GM10266 (cell line): Measurements from ENCODE around the gene GRIN3B.
A peak's percentile ranks its signal among the peaks of the same experiment; 100 is the strongest.

Experiments
- DNase-seq: peaks from one replicate; pipeline ENCODE4 v3.0.0; 2012; ENCODE audit errors: extremely low spot score
- TF ChIP-seq, protein P1 (sequence below): IDR thresholded peaks from 2 replicates; pipeline ENCODE4 v1.5.1; 2012; ENCODE audit warnings: mild to moderate bottlenecking, low read depth; ENCODE audit not compliant: control insufficient read depth, insufficient read depth; ENCODE audit errors: missing control alignments

The GRIN3B gene

DNA sequence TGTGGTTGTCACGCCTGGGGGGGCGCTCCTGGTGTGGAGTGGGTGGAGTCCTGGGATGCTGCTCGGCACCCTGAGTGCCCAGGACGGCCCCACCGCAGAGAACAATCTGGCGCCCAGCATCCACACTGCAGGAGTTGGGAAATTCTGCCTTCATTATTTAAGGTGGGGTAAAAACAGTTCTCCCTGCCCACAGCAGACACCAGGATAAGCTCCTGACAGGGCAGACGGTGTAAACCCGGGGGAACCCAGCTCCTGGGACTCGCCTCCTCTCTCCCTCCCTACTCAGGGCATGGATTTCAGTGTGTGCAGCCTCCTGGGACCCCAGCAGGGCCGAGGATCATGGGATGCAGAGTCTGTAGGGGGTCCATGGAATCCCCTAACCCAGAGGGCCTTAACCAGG, 23.7 kb upstream of the GRIN3B start:
- no peak for DNase-seq
- TF ChIP-seq, protein P1, sequence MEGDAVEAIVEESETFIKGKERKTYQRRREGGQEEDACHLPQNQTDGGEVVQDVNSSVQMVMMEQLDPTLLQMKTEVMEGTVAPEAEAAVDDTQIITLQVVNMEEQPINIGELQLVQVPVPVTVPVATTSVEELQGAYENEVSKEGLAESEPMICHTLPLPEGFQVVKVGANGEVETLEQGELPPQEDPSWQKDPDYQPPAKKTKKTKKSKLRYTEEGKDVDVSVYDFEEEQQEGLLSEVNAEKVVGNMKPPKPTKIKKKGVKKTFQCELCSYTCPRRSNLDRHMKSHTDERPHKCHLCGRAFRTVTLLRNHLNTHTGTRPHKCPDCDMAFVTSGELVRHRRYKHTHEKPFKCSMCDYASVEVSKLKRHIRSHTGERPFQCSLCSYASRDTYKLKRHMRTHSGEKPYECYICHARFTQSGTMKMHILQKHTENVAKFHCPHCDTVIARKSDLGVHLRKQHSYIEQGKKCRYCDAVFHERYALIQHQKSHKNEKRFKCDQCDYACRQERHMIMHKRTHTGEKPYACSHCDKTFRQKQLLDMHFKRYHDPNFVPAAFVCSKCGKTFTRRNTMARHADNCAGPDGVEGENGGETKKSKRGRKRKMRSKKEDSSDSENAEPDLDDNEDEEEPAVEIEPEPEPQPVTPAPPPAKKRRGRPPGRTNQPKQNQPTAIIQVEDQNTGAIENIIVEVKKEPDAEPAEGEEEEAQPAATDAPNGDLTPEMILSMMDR = no peak

DNA sequence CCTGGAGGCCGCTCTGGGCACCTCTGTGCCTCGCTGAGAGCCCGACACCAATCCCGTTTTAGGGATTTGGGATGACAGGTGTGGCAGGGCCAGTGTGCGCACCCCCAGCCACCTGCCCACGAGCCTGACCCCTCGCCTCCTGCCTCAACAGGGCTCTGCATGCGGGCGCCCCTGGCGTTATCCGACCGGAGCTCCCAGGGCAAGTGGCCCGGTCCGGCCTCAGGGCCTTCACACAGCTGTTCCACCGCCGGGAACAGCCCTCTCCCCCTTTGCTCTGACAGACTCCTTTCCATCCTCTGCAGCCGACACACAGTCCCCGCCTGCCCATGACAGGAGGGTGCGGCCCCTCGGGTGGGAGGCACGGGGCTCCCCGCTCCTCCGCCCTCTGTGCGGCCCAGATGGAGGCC, 23.2 kb upstream of the GRIN3B start:
- TF ChIP-seq, protein P1 = no peak
- no peak for DNase-seq

DNA sequence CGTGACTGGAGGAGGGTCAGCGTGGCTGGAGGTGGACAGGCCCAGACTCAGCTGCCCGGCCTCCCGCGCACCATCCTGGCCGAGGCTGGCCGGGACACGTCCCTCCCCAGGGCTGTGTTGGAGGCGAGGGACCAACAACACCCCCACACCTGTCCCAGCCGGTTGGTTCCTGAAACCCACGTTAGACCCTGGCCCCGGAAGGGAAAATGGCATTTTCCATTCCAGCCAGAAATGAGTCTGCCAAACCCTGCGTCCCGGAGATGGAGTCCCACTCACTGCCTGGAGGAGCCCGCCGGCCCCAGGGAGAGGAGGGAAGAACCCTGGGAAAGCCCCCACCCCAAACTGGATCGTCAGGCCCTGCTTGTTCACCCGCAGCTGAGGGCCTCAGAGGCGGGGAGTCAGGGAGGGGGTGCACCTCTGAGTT, 20.9 kb upstream of the GRIN3B start:
- TF ChIP-seq, protein P1 = no peak
- DNase-seq = peak; percentile 91

DNA sequence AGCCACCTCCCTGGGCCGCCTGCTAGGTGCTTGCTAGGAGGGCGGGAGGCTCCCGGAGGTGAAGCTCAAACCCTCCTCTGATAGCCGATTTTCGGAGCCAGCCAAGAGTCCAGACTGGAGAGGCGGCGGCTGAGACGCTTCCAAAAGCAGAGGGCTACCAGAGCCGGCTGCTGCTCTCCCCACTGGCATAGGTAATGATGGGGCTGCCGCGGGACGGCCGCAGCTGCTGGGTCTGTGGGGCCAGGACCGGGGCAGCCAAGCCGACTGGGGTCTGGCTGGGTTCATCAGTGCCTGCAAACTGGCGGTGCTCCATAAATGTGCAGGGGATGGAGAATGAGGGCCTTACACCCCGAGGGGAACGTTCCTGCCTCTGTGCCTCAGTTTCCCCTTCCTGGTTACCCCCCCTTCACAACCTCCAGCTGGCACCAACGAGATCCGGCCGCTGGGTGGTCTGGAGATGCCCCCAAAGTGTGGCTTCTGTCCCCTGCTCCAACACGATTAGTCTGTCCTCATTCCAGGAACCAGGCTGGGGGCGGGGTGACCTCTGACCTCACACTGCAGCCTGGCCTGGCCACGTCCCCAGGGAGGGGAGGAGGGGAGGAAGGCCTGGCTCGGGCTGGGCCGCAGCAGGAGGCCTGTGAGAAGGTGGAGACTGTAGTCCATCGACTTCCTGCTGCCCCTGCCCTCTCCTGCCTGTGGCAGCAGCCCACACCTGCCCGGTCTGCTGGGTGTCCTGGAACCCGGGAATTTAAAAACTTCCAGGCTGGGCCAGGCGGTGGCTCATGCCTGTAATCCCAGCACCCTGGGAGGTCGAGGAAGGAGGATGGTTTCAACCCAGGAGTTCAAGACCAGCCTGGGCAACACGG, 19.9 kb upstream of the GRIN3B start:
- TF ChIP-seq, protein P1 = no peak
- no peak for DNase-seq

DNA sequence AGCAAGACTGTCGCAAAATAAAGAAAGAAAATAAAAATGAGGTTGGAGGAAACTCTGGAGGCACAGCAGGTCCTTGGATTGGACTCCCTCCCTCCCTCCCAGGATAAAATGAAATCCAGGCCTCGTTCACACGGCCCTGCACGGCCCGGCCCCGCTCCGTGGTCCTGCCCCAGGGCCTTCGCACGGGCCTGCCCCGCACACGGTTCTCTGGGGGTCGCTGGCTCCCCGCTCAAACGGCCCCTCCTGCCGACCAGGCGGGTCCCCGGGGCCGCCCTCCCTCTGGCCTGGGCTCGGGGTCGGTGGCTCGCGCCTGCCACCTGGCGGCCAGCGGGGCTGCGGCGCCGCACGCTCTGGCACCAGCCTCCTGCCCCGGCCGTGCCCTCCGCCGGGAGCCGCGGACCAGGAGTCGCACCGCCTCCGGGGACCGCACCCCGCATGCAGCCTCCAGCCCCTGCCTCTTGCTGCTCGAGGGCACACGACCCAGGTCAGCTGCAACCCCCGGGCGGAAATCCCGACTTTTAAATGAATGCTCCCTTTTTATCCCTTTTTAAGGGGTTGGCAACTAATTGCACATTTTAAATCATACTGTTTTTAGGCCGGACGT, 17.6 kb upstream of the GRIN3B start:
- TF ChIP-seq, protein P1 = peak; percentile 98
- DNase-seq = peak; percentile 97

DNA sequence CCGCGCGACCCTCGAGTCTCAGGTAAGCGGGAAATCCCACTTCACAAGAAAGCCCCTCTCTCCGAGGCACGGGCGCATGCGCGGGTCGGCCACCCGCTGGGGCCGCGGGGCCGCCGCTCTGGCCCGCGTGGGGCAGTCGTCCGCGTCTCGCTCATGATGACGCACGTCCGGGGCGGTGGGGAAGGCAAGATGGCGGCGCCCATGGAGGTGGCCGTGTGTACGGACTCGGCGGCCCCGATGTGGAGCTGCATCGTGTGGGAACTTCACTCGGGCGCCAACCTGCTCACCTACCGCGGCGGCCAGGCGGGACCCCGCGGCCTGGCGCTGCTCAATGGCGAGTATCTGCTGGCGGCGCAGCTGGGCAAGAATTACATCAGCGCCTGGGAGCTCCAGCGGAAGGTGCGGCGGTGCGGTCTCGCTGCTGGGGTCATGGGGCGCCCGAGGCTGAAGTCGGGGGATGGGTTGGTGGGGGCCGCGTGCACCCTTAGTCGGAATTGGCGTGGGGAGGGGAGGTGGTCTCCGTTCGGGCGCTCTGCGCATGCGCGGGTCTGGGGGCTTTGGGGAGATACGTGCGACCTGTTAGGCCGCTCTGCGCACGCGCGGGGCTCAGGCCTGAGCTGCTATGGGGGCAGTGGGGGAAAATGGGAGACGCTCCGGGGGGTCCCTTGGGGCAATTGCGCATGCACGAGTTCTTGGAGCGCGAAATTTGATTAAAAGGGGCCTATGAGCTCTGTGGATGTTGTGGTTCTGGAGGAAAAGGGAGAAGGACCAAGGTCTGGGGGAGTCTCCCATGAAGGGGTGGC, 15.9 kb upstream of the GRIN3B start, which contains the start of gene WDR18:
Gene WDR18 (plus strand): TSS at position 181 of the 803 bp plus-strand sequence. CDS start 9 bp downstream, at position 190.
- DNase-seq = peak; percentile 100
- TF ChIP-seq, protein P1 = peak; percentile 26
